ENCODE measurements around the gene PKHD1. TPM values are rescaled to one million over a fixed set of nuclear protein-coding genes. Genes with fewer than 3 reads are reported as not detected.

Gene PKHD1
- total and polyA plus RNA-seq, 2 donors = 0.02 to 0.05 TPM

- Histone ChIP-seq H3K9me3 (ENCODE audit: control insufficient read depth in 2 of 2, insufficient read depth in 1 of 2, low read length in 1 of 2) (peaks cover 0 to 2% of the 10 kb centered on the region in 2 donors), H3K36me3 (ENCODE audit: control insufficient read depth in 2 of 2, insufficient read depth in 2 of 2, low read length in 1 of 2) (no peaks in the 10 kb centered on the region), H3K4me3 (ENCODE audit: low read length in 2 of 2) (no peak overlapping the region), H3K27ac (ENCODE audit: low read depth in 1 of 2, low read length in 1 of 2) (no peak overlapping the region), H3K27me3 (ENCODE audit: control insufficient read depth in 2 of 2, insufficient read depth in 1 of 2, low read length in 1 of 2) (no peaks in the 10 kb centered on the region), H3K4me1 (ENCODE audit: control insufficient read depth in 2 of 2, insufficient read depth in 2 of 2, low read length in 2 of 2) (no peaks in the 10 kb centered on the region)
- DNase-seq (ENCODE audit: low read depth in 6 of 9, low spot score in 9 of 9) = no peak
- WGBS = 95% methylated on average over 6 of the region's 6 CpGs
These were observed 468.2 kb downstream of the PKHD1 start for GRCh38 chr6:51619042-51619799.

- H3K27ac ChIP-seq (ENCODE audit: low read depth in 1 of 2, low read length in 1 of 2) = no peak overlapping the region
- no peak overlapping the region for H3K4me3 ChIP-seq (ENCODE audit: low read length in 2 of 2)
- H3K4me1 ChIP-seq (ENCODE audit: control insufficient read depth in 2 of 2, insufficient read depth in 2 of 2, low read length in 2 of 2) = no peaks in the 10 kb centered on the region
- peaks cover 0 to 2% of the 10 kb centered on the region in 2 donors for H3K9me3 ChIP-seq (ENCODE audit: control insufficient read depth in 2 of 2, insufficient read depth in 1 of 2, low read length in 1 of 2)
- H3K27me3 ChIP-seq (ENCODE audit: control insufficient read depth in 2 of 2, insufficient read depth in 1 of 2, low read length in 1 of 2) = no peaks in the 10 kb centered on the region
- no peaks in the 10 kb centered on the region for H3K36me3 ChIP-seq (ENCODE audit: control insufficient read depth in 2 of 2, insufficient read depth in 2 of 2, low read length in 1 of 2)
- no peak for DNase-seq (ENCODE audit: low read depth in 6 of 9, low spot score in 9 of 9)
These were observed 468.9 kb downstream of the PKHD1 start for GRCh38 chr6:51618563-51618962.

- whole genome bisulfite sequencing = 92% methylated on average over 2 of the region's 2 CpGs
- H3K36me3 ChIP-seq (ENCODE audit: control insufficient read depth in 2 of 2, insufficient read depth in 2 of 2, low read length in 1 of 2) = no peaks in the 10 kb centered on the region
- no peak overlapping the region for H3K27ac ChIP-seq (ENCODE audit: low read depth in 1 of 2, low read length in 1 of 2)
- H3K27me3 ChIP-seq (ENCODE audit: control insufficient read depth in 2 of 2, insufficient read depth in 1 of 2, low read length in 1 of 2) = no peaks in the 10 kb centered on the region
- H3K4me3 ChIP-seq (ENCODE audit: low read length in 2 of 2) = no peak overlapping the region
- no peak for DNase-seq (ENCODE audit: low read depth in 6 of 9, low spot score in 9 of 9)
- H3K4me1 ChIP-seq (ENCODE audit: control insufficient read depth in 2 of 2, insufficient read depth in 2 of 2, low read length in 2 of 2) = no peaks in the 10 kb centered on the region
- H3K9me3 ChIP-seq (ENCODE audit: control insufficient read depth in 2 of 2, insufficient read depth in 1 of 2, low read length in 1 of 2) = peaks cover 0 to 2% of the 10 kb centered on the region in 2 donors
These were observed 469.7 kb downstream of the PKHD1 start for GRCh38 chr6:51617751-51618150.

- WGBS = 94% methylated on average over 1 of the region's 1 CpG
- DNase-seq (ENCODE audit: low read depth in 6 of 9, low spot score in 9 of 9) = no peak
- Histone ChIP-seq H3K4me3 (ENCODE audit: low read length in 2 of 2) (no peak overlapping the region), H3K36me3 (ENCODE audit: control insufficient read depth in 2 of 2, insufficient read depth in 2 of 2, low read length in 1 of 2) (no peaks in the 10 kb centered on the region), H3K4me1 (ENCODE audit: control insufficient read depth in 2 of 2, insufficient read depth in 2 of 2, low read length in 2 of 2) (no peaks in the 10 kb centered on the region), H3K27me3 (ENCODE audit: control insufficient read depth in 2 of 2, insufficient read depth in 1 of 2, low read length in 1 of 2) (no peaks in the 10 kb centered on the region), H3K27ac (ENCODE audit: low read depth in 1 of 2, low read length in 1 of 2) (no peak overlapping the region), H3K9me3 (ENCODE audit: control insufficient read depth in 2 of 2, insufficient read depth in 1 of 2, low read length in 1 of 2) (peaks cover 0 to 2% of the 10 kb centered on the region in 2 donors)
These were observed 471.2 kb downstream of the PKHD1 start for GRCh38 chr6:51616243-51616642.

- H3K4me3 ChIP-seq (ENCODE audit: low read length in 2 of 2) = no peak overlapping the region
- no peaks in the 10 kb centered on the region for H3K36me3 ChIP-seq (ENCODE audit: control insufficient read depth in 2 of 2, insufficient read depth in 2 of 2, low read length in 1 of 2)
- H3K27ac ChIP-seq (ENCODE audit: low read depth in 1 of 2, low read length in 1 of 2) = no peak overlapping the region
- H3K4me1 ChIP-seq (ENCODE audit: control insufficient read depth in 2 of 2, insufficient read depth in 2 of 2, low read length in 2 of 2) = no peaks in the 10 kb centered on the region
- no peaks in the 10 kb centered on the region for H3K27me3 ChIP-seq (ENCODE audit: control insufficient read depth in 2 of 2, insufficient read depth in 1 of 2, low read length in 1 of 2)
- peaks cover 0 to 2% of the 10 kb centered on the region in 2 donors for H3K9me3 ChIP-seq (ENCODE audit: control insufficient read depth in 2 of 2, insufficient read depth in 1 of 2, low read length in 1 of 2)
- DNase-seq (ENCODE audit: low read depth in 6 of 9, low spot score in 9 of 9) = no peak
These were observed 472.7 kb downstream of the PKHD1 start for GRCh38 chr6:51614725-51615124.

GRCh38 chr6:51613558-51613957, 473.9 kb downstream of the PKHD1 start:
- Histone ChIP-seq H3K9me3 (ENCODE audit: control insufficient read depth in 2 of 2, insufficient read depth in 1 of 2, low read length in 1 of 2) (no peaks in the 10 kb centered on the region), H3K4me3 (ENCODE audit: low read length in 2 of 2) (no peak overlapping the region), H3K27ac (ENCODE audit: low read depth in 1 of 2, low read length in 1 of 2) (no peak overlapping the region), H3K36me3 (ENCODE audit: control insufficient read depth in 2 of 2, insufficient read depth in 2 of 2, low read length in 1 of 2) (no peaks in the 10 kb centered on the region), H3K4me1 (ENCODE audit: control insufficient read depth in 2 of 2, insufficient read depth in 2 of 2, low read length in 2 of 2) (no peaks in the 10 kb centered on the region), H3K27me3 (ENCODE audit: control insufficient read depth in 2 of 2, insufficient read depth in 1 of 2, low read length in 1 of 2) (no peaks in the 10 kb centered on the region)
- no peak for DNase-seq (ENCODE audit: low read depth in 6 of 9, low spot score in 9 of 9)
- 86% methylated on average over 3 of the region's 3 CpGs for WGBS

DNA sequence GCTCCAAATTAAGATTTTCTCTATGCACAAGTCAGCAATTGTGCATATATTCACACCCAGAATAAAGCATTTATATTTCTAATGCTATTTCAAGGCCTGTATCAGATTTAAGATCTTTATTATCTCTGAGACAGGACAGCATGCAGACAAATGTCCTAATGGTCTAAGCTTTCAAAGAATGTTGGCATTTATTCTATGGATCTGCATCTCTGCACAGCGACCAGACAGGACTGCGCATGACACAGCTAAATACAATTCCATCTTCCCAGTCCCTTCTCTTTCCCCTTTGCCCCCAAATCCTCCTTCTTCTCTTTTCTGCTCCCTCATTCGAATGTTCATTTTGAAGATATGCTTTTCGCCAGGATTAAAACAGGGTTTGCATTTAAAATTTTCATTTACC, 478.5 kb downstream of the PKHD1 start:
- Histone ChIP-seq H3K27me3 (ENCODE audit: control insufficient read depth in 2 of 2, insufficient read depth in 1 of 2, low read length in 1 of 2) (no peaks in the 10 kb centered on the region), H3K36me3 (ENCODE audit: control insufficient read depth in 2 of 2, insufficient read depth in 2 of 2, low read length in 1 of 2) (no peaks in the 10 kb centered on the region), H3K4me3 (ENCODE audit: low read length in 2 of 2) (no peak overlapping the region), H3K9me3 (ENCODE audit: control insufficient read depth in 2 of 2, insufficient read depth in 1 of 2, low read length in 1 of 2) (no peaks in the 10 kb centered on the region), H3K4me1 (ENCODE audit: control insufficient read depth in 2 of 2, insufficient read depth in 2 of 2, low read length in 2 of 2) (no peaks in the 10 kb centered on the region), H3K27ac (ENCODE audit: low read depth in 1 of 2, low read length in 1 of 2) (no peak overlapping the region)
- 93% methylated on average over 4 of the region's 4 CpGs for WGBS
- DNase-seq (ENCODE audit: low read depth in 6 of 9, low spot score in 9 of 9) = no peak

DNA sequence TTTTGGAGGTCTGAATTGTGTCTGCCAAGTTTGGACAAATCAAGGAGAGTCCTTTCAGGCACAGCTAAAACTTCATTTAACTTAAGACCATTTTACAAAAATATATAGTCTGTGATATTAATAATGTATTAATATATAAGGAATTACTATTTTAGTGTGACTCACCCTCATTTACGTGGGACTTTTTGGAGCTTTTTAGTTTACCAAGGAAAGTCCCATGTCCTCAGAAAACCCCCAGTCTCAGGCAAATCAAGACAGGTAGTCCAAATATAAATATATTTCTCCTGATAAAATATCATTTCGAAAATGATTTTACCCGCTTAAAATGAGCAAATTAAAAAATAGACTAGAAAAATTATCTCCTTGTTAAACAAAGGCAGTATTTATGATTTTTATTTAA, 479.0 kb downstream of the PKHD1 start:
- Histone ChIP-seq H3K9me3 (ENCODE audit: control insufficient read depth in 2 of 2, insufficient read depth in 1 of 2, low read length in 1 of 2) (no peaks in the 10 kb centered on the region), H3K36me3 (ENCODE audit: control insufficient read depth in 2 of 2, insufficient read depth in 2 of 2, low read length in 1 of 2) (no peaks in the 10 kb centered on the region), H3K27me3 (ENCODE audit: control insufficient read depth in 2 of 2, insufficient read depth in 1 of 2, low read length in 1 of 2) (no peaks in the 10 kb centered on the region), H3K4me1 (ENCODE audit: control insufficient read depth in 2 of 2, insufficient read depth in 2 of 2, low read length in 2 of 2) (no peaks in the 10 kb centered on the region), H3K4me3 (ENCODE audit: low read length in 2 of 2) (no peak overlapping the region), H3K27ac (ENCODE audit: low read depth in 1 of 2, low read length in 1 of 2) (no peak overlapping the region)
- DNase-seq (ENCODE audit: low read depth in 6 of 9, low spot score in 9 of 9) = no peak
- 93% methylated on average over 3 of the region's 3 CpGs for WGBS

DNA sequence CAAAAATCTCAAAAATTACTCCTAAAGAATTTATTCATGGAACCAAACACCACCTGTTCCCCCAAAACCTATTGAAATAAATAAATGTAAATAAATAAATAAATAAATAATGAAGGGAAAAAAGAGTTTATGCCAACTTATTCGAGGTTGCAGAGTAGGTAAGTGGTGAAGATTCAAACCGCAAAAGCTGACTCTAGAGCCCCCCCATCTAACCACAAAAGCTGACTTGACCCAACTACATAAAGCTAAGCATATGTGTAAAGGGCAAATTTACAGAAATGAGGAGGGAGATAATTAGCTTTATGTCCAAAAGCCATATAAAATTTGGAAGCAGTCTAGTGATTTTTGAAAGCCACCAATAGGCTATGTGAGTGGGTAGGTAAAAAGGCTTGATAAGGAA, 486.9 kb downstream of the PKHD1 start:
- Histone ChIP-seq H3K4me1 (ENCODE audit: control insufficient read depth in 2 of 2, insufficient read depth in 2 of 2, low read length in 2 of 2) (no peaks in the 10 kb centered on the region), H3K4me3 (ENCODE audit: low read length in 2 of 2) (no peak overlapping the region), H3K27me3 (ENCODE audit: control insufficient read depth in 2 of 2, insufficient read depth in 1 of 2, low read length in 1 of 2) (no peaks in the 10 kb centered on the region), H3K27ac (ENCODE audit: low read depth in 1 of 2, low read length in 1 of 2) (no peak overlapping the region), H3K36me3 (ENCODE audit: control insufficient read depth in 2 of 2, insufficient read depth in 2 of 2, low read length in 1 of 2) (no peaks in the 10 kb centered on the region), H3K9me3 (ENCODE audit: control insufficient read depth in 2 of 2, insufficient read depth in 1 of 2, low read length in 1 of 2) (peaks cover 0 to 6% of the 10 kb centered on the region in 2 donors)
- no peak for DNase-seq (ENCODE audit: low read depth in 6 of 9, low spot score in 9 of 9)
- 96% methylated on average over 2 of the region's 2 CpGs for WGBS
